GM21526 (cell line): ENCODE results near the gene REEP5.
A peak's percentile ranks its signal among the peaks of the same experiment; 100 is the strongest.
"Not testable (repeated sequence)": the region's sequence is repeated elsewhere in the genome, so short reads cannot be mapped to it uniquely, and the experiment has no call there.

Experiments used
- ATAC-seq: cut with Tn5 transposase; IDR thresholded peaks from one replicate; pipeline ENCODE4 v1.9.1; 2021; ENCODE audit warnings: moderate library complexity; ENCODE audit not compliant: unreplicated experiment, low FRiP score

REEP5 gene

GRCh38 chr5:112892776-112893175 is 29.3 kb downstream of the REEP5 start:
- no peak for ATAC-seq

- not testable (repeated sequence) for ATAC-seq
Measured at GRCh38 chr5:112892066-112892465, 30.0 kb downstream of the REEP5 start.

GRCh38 chr5:112886975-112887374 is 35.1 kb downstream of the REEP5 start:
- ATAC-seq, result no peak

GRCh38 chr5:112885001-112885400 is 37.0 kb downstream of the REEP5 start:
- no peak for ATAC-seq

GRCh38 chr5:112883192-112883591 is 38.8 kb downstream of the REEP5 start:
- ATAC-seq, result no peak

GRCh38 chr5:112880219-112880964 is 41.6 kb downstream of the REEP5 start:
- ATAC-seq, result no peak

- ATAC-seq, result no peak
Measured at GRCh38 chr5:112878760-112879159, 43.3 kb downstream of the REEP5 start.

- ATAC-seq, result no peak
Measured at GRCh38 chr5:112878101-112878500, 43.9 kb downstream of the REEP5 start.

GRCh38 chr5:112876362-112876761 is 45.7 kb downstream of the REEP5 start:
- no peak for ATAC-seq

GRCh38 chr5:112870966-112871365 is 51.1 kb downstream of the REEP5 start:
- no peak for ATAC-seq

GRCh38 chr5:112869948-112870347 is 52.1 kb downstream of the REEP5 start:
- peak; percentile 85 for ATAC-seq

- no peak for ATAC-seq
Measured at GRCh38 chr5:112867411-112867810, 54.6 kb downstream of the REEP5 start.

GRCh38 chr5:112866739-112867138 is 55.3 kb downstream of the REEP5 start:
- ATAC-seq, result no peak

GRCh38 chr5:112865128-112865527 is 56.9 kb downstream of the REEP5 start:
- ATAC-seq, result no peak

- no peak for ATAC-seq
Measured at GRCh38 chr5:112863549-112863948, 58.5 kb downstream of the REEP5 start.

- no peak for ATAC-seq
Measured at GRCh38 chr5:112862085-112862484, 59.9 kb downstream of the REEP5 start.

- no peak for ATAC-seq
Measured at GRCh38 chr5:112861638-112861985, 60.4 kb downstream of the REEP5 start.

- ATAC-seq, result peak; percentile 96
Measured at GRCh38 chr5:112860929-112861637, 60.9 kb downstream of the REEP5 start, which contains the start of gene SRP19. Gene SRP19 (plus strand): TSS chr5:112861287. CDS start chr5:112861377, 90 bp downstream.

GRCh38 chr5:112860571-112860928 is 61.5 kb downstream of the REEP5 start:
- ATAC-seq, result not testable (repeated sequence)

GRCh38 chr5:112857866-112858265 is 64.2 kb downstream of the REEP5 start:
- ATAC-seq, result no peak

- no peak for ATAC-seq
Measured at GRCh38 chr5:112854651-112855050, 67.4 kb downstream of the REEP5 start.

- ATAC-seq, result no peak
Measured at GRCh38 chr5:112849912-112850311, 72.1 kb downstream of the REEP5 start.
